HG03432 (cell line): ENCODE measurements around the gene OTOS.

Experiments
- ATAC-seq: cut with Tn5 transposase; IDR thresholded peaks from one replicate; pipeline ENCODE4 v1.9.1; 2021; ENCODE audit warnings: mild to moderate bottlenecking, moderate library complexity; ENCODE audit not compliant: unreplicated experiment

OTOS gene

GRCh38 chr2:240153418-240153817 lies 13.0 kb upstream of the OTOS start:
- ATAC-seq: no peak

- no peak for ATAC-seq
These were observed 11.1 kb upstream of the OTOS start for GRCh38 chr2:240151477-240152031.

GRCh38 chr2:240149943-240150784 lies 9.7 kb upstream of the OTOS start:
- no peak for ATAC-seq

- ATAC-seq: no peak
These were observed 7.6 kb upstream of the OTOS start for GRCh38 chr2:240147911-240148587.

GRCh38 chr2:240147382-240147781 lies 6.9 kb upstream of the OTOS start:
- no peak for ATAC-seq

GRCh38 chr2:240146627-240147278 lies 6.3 kb upstream of the OTOS start:
- no peak for ATAC-seq

- no peak for ATAC-seq
These were observed 5.7 kb upstream of the OTOS start for GRCh38 chr2:240146141-240146561.

GRCh38 chr2:240145461-240145860 lies 5.0 kb upstream of the OTOS start:
- ATAC-seq: no peak

- no peak for ATAC-seq
These were observed 4.3 kb upstream of the OTOS start for GRCh38 chr2:240144649-240145261.

- no peak for ATAC-seq
These were observed 3.6 kb upstream of the OTOS start for GRCh38 chr2:240143801-240144648.

- ATAC-seq: no peak
These were observed 2.8 kb upstream of the OTOS start for GRCh38 chr2:240143276-240143675.

GRCh38 chr2:240142859-240143258 lies 2.4 kb upstream of the OTOS start:
- ATAC-seq: no peak

- no peak for ATAC-seq
These were observed 1.9 kb upstream of the OTOS start for GRCh38 chr2:240142256-240142775.

GRCh38 chr2:240141736-240142135 lies 1.3 kb upstream of the OTOS start:
- ATAC-seq: no peak

GRCh38 chr2:240140920-240141319 lies 462 bp upstream of the OTOS start:
- no peak for ATAC-seq

GRCh38 chr2:240139666-240140393 lies 628 bp downstream of the OTOS start:
- ATAC-seq: no peak

- ATAC-seq: no peak
These were observed 1.4 kb downstream of the OTOS start for GRCh38 chr2:240139011-240139441.

GRCh38 chr2:240138254-240138984 lies 2.0 kb downstream of the OTOS start:
- no peak for ATAC-seq
